ENCODE data around the gene AGAP5.

DNA sequence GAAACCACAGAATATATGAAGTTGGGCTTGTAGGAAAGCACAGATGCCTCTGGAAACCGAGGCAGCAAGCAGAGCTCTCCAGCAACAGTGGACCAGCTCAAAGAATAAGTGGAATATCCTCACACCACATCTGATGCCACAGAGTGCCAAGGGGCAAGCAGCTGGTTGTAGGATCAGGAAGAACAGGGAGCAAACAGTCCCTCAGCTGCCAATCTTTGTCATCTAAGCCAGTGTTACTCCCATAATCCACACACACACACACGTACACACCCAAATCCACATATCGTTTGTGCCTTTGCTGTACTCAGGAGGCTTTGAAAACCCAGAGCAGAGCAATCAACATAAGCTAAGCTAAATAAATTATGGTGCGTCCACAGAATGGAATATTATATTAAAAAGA is 25.6 kb upstream of the AGAP5 start:
- TF ChIP-seq ZNF253 (CRISPR knock-in tag; IDR thresholded peaks at IDR 0.05; ENCODE audit: borderline replicate concordance) (no peak), PHB2 (IDR thresholded peaks at IDR 0.05; ENCODE audit: partially characterized antibody) (no peak), MXD4 (CRISPR knock-in tag; IDR thresholded peaks at IDR 0.05) (no peak), ARNT (IDR thresholded peaks at IDR 0.05) (no peak), EP300 (IDR thresholded peaks at IDR 0.05; ENCODE audit: low read depth in 2 of 2, low read length in 2 of 2) (no peak), EP300 (CRISPR knock-in tag; IDR thresholded peaks at IDR 0.05; ENCODE audit: borderline replicate concordance) (no peak), TCF7L2 (IDR thresholded peaks at IDR 0.05; ENCODE audit: low read depth, low read length) (no peak), ZNF7 (CRISPR knock-in tag; IDR thresholded peaks at IDR 0.05) (no peak), ZSCAN30 (CRISPR knock-in tag; IDR thresholded peaks at IDR 0.05) (no peak), ZNF337 (CRISPR knock-in tag; IDR thresholded peaks at IDR 0.05; ENCODE audit: borderline replicate concordance, low read depth) (no peak), PHF21A (CRISPR knock-in tag; IDR thresholded peaks at IDR 0.05) (no peak), SIN3B (IDR thresholded peaks at IDR 0.05; ENCODE audit: low read length) (no peak), IKZF1 (IDR thresholded peaks at IDR 0.05) (no peak)
- TF ChIP-seq, protein P1, sequence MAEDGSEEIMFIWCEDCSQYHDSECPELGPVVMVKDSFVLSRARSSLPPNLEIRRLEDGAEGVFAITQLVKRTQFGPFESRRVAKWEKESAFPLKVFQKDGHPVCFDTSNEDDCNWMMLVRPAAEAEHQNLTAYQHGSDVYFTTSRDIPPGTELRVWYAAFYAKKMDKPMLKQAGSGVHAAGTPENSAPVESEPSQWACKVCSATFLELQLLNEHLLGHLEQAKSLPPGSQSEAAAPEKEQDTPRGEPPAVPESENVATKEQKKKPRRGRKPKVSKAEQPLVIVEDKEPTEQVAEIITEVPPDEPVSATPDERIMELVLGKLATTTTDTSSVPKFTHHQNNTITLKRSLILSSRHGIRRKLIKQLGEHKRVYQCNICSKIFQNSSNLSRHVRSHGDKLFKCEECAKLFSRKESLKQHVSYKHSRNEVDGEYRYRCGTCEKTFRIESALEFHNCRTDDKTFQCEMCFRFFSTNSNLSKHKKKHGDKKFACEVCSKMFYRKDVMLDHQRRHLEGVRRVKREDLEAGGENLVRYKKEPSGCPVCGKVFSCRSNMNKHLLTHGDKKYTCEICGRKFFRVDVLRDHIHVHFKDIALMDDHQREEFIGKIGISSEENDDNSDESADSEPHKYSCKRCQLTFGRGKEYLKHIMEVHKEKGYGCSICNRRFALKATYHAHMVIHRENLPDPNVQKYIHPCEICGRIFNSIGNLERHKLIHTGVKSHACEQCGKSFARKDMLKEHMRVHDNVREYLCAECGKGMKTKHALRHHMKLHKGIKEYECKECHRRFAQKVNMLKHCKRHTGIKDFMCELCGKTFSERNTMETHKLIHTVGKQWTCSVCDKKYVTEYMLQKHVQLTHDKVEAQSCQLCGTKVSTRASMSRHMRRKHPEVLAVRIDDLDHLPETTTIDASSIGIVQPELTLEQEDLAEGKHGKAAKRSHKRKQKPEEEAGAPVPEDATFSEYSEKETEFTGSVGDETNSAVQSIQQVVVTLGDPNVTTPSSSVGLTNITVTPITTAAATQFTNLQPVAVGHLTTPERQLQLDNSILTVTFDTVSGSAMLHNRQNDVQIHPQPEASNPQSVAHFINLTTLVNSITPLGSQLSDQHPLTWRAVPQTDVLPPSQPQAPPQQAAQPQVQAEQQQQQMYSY (CRISPR knock-in tag; IDR thresholded peaks at IDR 0.05) = no peak
- TF ChIP-seq, protein P2, sequence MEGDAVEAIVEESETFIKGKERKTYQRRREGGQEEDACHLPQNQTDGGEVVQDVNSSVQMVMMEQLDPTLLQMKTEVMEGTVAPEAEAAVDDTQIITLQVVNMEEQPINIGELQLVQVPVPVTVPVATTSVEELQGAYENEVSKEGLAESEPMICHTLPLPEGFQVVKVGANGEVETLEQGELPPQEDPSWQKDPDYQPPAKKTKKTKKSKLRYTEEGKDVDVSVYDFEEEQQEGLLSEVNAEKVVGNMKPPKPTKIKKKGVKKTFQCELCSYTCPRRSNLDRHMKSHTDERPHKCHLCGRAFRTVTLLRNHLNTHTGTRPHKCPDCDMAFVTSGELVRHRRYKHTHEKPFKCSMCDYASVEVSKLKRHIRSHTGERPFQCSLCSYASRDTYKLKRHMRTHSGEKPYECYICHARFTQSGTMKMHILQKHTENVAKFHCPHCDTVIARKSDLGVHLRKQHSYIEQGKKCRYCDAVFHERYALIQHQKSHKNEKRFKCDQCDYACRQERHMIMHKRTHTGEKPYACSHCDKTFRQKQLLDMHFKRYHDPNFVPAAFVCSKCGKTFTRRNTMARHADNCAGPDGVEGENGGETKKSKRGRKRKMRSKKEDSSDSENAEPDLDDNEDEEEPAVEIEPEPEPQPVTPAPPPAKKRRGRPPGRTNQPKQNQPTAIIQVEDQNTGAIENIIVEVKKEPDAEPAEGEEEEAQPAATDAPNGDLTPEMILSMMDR (CRISPR knock-in tag; IDR thresholded peaks at IDR 0.05) = no peak

Measured in HepG2 (cell line).